ENCODE data around the gene HSPBAP1. TPM values are rescaled to one million over a fixed set of nuclear protein-coding genes. Genes with fewer than 3 reads are reported as not detected.

Gene HSPBAP1
- total RNA-seq, 4 donors from 2014 or later = 8.1 to 24.0 (median 20.6) TPM

DNA sequence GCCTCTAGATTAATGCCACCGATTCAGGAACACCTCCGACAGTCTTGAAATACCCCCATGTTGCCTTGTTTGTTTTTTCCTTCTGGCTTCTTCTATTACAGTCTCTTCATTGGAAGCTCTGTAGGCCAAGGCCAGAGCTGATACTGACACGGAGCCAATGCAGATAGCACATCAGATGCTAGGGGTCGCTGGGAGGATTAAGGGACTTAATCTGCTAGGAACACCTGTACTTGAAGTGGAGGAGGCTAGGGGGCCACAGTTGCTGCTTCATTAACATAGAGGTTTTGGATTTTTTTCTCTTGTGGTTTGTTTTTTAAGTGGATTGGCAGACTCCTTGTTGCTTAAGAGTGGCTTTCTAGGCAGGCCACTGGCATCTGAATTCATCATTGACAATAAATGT, 63.4 kb downstream of the HSPBAP1 start:
- TF ChIP-seq, protein P1, sequence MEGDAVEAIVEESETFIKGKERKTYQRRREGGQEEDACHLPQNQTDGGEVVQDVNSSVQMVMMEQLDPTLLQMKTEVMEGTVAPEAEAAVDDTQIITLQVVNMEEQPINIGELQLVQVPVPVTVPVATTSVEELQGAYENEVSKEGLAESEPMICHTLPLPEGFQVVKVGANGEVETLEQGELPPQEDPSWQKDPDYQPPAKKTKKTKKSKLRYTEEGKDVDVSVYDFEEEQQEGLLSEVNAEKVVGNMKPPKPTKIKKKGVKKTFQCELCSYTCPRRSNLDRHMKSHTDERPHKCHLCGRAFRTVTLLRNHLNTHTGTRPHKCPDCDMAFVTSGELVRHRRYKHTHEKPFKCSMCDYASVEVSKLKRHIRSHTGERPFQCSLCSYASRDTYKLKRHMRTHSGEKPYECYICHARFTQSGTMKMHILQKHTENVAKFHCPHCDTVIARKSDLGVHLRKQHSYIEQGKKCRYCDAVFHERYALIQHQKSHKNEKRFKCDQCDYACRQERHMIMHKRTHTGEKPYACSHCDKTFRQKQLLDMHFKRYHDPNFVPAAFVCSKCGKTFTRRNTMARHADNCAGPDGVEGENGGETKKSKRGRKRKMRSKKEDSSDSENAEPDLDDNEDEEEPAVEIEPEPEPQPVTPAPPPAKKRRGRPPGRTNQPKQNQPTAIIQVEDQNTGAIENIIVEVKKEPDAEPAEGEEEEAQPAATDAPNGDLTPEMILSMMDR (IDR thresholded peaks at IDR 0.05; ENCODE audit: low read depth) = no peak

GRCh38 chr3:122728756-122729514, 64.7 kb downstream of the HSPBAP1 start:
- TF ChIP-seq, protein P1 (IDR thresholded peaks at IDR 0.05; ENCODE audit: low read depth) = no peak

GRCh38 chr3:122728186-122728585, 65.4 kb downstream of the HSPBAP1 start:
- TF ChIP-seq, protein P1 (IDR thresholded peaks at IDR 0.05; ENCODE audit: low read depth) = no peak

- TF ChIP-seq, protein P1 (IDR thresholded peaks at IDR 0.05; ENCODE audit: low read depth) = no peak
Measured at GRCh38 chr3:122727766-122728165, 65.9 kb downstream of the HSPBAP1 start.

DNA sequence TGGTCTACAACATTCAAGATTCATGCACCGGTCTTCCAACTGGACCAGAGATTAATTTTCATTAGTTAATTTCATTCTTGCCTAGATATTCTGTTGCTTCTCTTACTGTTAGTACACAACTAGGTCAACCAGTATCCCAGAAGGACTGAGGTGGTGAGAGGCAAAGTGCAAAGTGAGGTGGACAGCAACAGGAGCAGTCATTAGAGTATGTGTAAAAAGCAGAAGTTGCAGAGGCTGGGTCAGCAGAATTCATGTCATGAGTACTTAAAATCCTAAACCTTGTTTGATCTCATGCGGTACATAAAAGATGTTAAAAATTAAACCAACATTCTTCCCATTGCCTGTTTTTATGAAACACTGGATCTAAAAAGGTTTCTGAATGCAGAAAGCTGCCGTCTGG, 66.3 kb downstream of the HSPBAP1 start:
- TF ChIP-seq, protein P1 (IDR thresholded peaks at IDR 0.05; ENCODE audit: low read depth) = no peak

DNA sequence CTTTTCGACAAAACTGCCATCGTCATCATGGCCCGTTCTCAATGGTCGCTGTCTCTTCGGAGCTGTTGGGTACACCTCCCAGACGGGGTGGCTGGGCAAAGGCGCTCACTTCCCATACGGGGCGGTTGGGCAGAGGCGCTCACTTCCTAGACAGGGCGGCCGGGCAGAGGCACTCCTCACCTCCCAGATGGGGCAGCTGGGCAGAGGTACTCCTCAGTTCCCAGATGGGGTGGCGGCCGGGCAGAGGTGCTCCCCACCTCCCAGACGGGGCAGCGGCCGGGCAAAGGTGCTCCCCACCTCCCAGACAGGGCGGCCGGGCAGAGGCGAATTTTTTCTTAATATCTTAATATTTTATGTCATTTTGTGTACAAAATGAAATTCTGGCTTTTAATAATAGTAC, 68.5 kb downstream of the HSPBAP1 start:
- TF ChIP-seq, protein P1 (IDR thresholded peaks at IDR 0.05; ENCODE audit: low read depth) = no peak

DNA sequence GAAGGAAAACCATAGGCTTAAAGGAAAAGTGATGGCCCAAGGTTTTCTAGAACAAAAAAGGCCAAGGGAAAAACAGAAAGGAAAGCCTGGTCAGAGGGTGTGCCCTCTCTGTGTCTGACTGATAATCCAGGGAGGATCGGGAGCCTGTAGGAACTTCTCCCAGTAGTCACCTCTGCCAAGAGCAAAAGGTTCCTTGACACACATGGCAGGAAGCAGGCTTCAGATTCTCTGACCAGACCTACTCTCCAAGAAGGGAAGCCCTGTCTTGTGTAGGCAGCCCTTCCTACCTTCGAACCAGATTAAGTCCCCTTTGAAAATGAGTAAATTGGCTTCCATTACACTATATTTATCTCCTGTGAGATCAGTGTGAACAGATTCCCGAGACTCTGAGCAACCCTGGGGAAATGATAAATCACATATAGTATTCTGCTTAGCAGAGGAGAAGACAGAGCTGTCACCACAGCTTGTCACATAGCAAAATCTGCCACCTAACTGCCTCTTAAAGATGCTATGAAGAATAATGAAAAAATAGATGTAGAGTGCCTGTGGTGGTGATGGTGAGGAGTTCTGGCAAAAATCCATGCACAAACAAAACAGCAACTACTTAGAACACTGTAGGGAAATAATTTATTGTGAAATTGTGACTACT, 74.2 kb downstream of the HSPBAP1 start:
- TF ChIP-seq, protein P1 (IDR thresholded peaks at IDR 0.05; ENCODE audit: low read depth) = no peak

Data from subcutaneous adipose tissue (tissue), 4 donors.